K562 (cell line): ENCODE data around the gene IGSF21. TPM values are rescaled to one million over a fixed set of nuclear protein-coding genes. Genes with fewer than 3 reads are reported as not detected.

ENCODE experiments used
- ATAC-seq: fragments of 200-7000 bp; cut with Tn5 transposase; 3 replicates; pipeline ENCODE4 v1.9.1; 2020; ENCODE audit warnings: moderate library complexity
- BruUV-seq: library from RNA; stranded (reverse); fragments of 400-500 nt; replicated peaks from 2 replicates; lab custom pipeline; 2021; lab: Mats Ljungman, UMichigan
- CTCF ChIA-PET: fragments of 300-600 bp; formaldehyde crosslinking; extraction: SDS; loops from one replicate; lab custom pipeline; 2021; ENCODE audit warnings: low intra/inter-chr PET ratio; lab: Yijun Ruan, JAX
- POLR2A ChIA-PET: fragments of 300-600, 350-650 bp; sonication (Branson Sonifier 250); formaldehyde crosslinking; extraction: SDS; loops from one replicate; lab custom pipeline; 2021; ENCODE audit warnings: antibody characterized with exemption, inconsistent platforms; lab: Yijun Ruan, JAX
- DNase-seq, 4 experiments: peaks; one replicate each; pipeline versions ENCODE4 v3.0.0 to v3.0.0-alpha.2; 2011 to 2018; ENCODE audit warnings: low spot score in 3 of 4, mixed read lengths in 3 of 4; ENCODE audit errors: extremely low read depth in 1 of 4
- FAIRE-seq: peaks from 2 replicates; lab custom pipeline; 2011; peaks lifted over from hg19 to GRCh38; lab: Jason Lieb, UNC
- H2AFZ ChIP-seq: 2 replicates; pipeline ENCODE4 v1.6.0; 2011; ENCODE audit warnings: low read depth, low read length, control low read depth, inconsistent platforms
- H3K27ac ChIP-seq: fragments of 200-600 bp; 3 replicates; pipeline ENCODE4 v1.8.0; 2011; ENCODE audit warnings: low read depth, mild to moderate bottlenecking, control low read depth, inconsistent platforms, low read length, moderate library complexity, mixed read lengths; ENCODE audit errors: extremely low read depth
- H3K27me3 ChIP-seq, 2 experiments: fragments of 300-600 bp in 1 of 2; 2 replicates in 1 of 2; 3 replicates in 1 of 2; pipeline versions ENCODE4 v1.6.0 to v1.8.0; 2011; ENCODE audit warnings: inconsistent platforms in 2 of 2, low read length in 2 of 2, mild to moderate bottlenecking in 1 of 2, mixed read lengths in 1 of 2, moderate library complexity in 1 of 2; ENCODE audit not compliant: control insufficient read depth in 2 of 2, insufficient read depth in 2 of 2
- H3K36me3 ChIP-seq: fragments of 300-600 bp; 3 replicates; pipeline ENCODE4 v1.8.0; 2011; ENCODE audit warnings: mild to moderate bottlenecking, low read length, inconsistent platforms; ENCODE audit not compliant: control insufficient read depth, insufficient read depth
- H3K4me1 ChIP-seq, 2 experiments: fragments of 200-600 bp in 1 of 2; replicated peaks in 1 of 2; 2 replicates in 1 of 2; 3 replicates in 1 of 2; pipeline versions ENCODE4 v1.5.1 to v1.8.0; 2011; ENCODE audit warnings: inconsistent platforms in 2 of 2, low read length in 2 of 2, mild to moderate bottlenecking in 1 of 2, mixed read lengths in 1 of 2, moderate library complexity in 1 of 2; ENCODE audit not compliant: control insufficient read depth in 2 of 2, insufficient read depth in 2 of 2
- H3K4me2 ChIP-seq: 2 replicates; pipeline ENCODE4 v1.6.1; 2011; ENCODE audit warnings: low read length, control low read depth, inconsistent platforms, mixed read lengths; ENCODE audit not compliant: insufficient read depth
- H3K4me3 ChIP-seq: fragments of 200-600 bp; sonication (generic), shearing (Covaris generic); 2 replicates; pipeline ENCODE4 v1.5.1; 2016; ENCODE audit warnings: control low read depth, inconsistent platforms
- H3K79me2 ChIP-seq: fragments of 200-600 bp; 3 replicates; pipeline ENCODE4 v1.8.0; 2011; ENCODE audit warnings: low read length, inconsistent platforms; ENCODE audit not compliant: control insufficient read depth, insufficient read depth
- H3K9ac ChIP-seq, 2 experiments: 2 replicates each; pipeline versions ENCODE4 v1.6.0 to v1.6.1; 2011; ENCODE audit warnings: low read depth in 2 of 2, low read length in 2 of 2, control low read depth in 1 of 2, inconsistent platforms in 1 of 2, mild to moderate bottlenecking in 1 of 2, mixed read lengths in 1 of 2; ENCODE audit not compliant: insufficient read depth in 1 of 2
- H3K9me1 ChIP-seq: one replicate; pipeline ENCODE4 v1.6.0; 2011; ENCODE audit warnings: inconsistent platforms, mild to moderate bottlenecking, low read length, moderate library complexity; ENCODE audit not compliant: control insufficient read depth, insufficient read depth
- H3K9me3 ChIP-seq: replicated peaks from 2 replicates; pipeline ENCODE4 v1.5.1; 2011; ENCODE audit warnings: low read depth, low read length, inconsistent platforms; ENCODE audit not compliant: control insufficient read depth, insufficient read depth
- H4K20me1 ChIP-seq: replicated peaks from 2 replicates; pipeline ENCODE4 v1.6.1; 2011; ENCODE audit warnings: low read length, inconsistent platforms, mixed read lengths; ENCODE audit not compliant: control insufficient read depth, insufficient read depth
- C11orf30 ChIP-seq: fragments of 450-650 bp; IDR thresholded peaks from 2 replicates; pipeline ENCODE4 v1.6.1; 2016; ENCODE audit warnings: low read depth, mild to moderate bottlenecking
- CBFA2T2 ChIP-seq: fragments of 450-650 bp; conservative IDR thresholded peaks from 2 replicates; pipeline ENCODE4 v1.6.1; 2017; ENCODE audit warnings: mild to moderate bottlenecking
- CHD4 ChIP-seq: fragments of 200-600 bp; sonication (generic); IDR thresholded peaks from 3 replicates; pipeline ENCODE4 v1.6.1; 2012; ENCODE audit warnings: low read depth, mild to moderate bottlenecking, mixed read lengths, low read length, inconsistent platforms; ENCODE audit not compliant: insufficient read depth, insufficient replicate concordance, poor library complexity, severe bottlenecking
- CREBBP ChIP-seq: IDR thresholded peaks from one replicate; pipeline ENCODE4 v1.6.1; 2012; ENCODE audit warnings: low read depth, mild to moderate bottlenecking, control low read depth, inconsistent platforms, low read length
- ELK1 ChIP-seq: sonication (generic); formaldehyde crosslinking; IDR thresholded peaks from 2 replicates; pipeline ENCODE4 v1.8.1; 2022; ENCODE audit warnings: missing genetic modification reagents
- GABPB1 ChIP-seq: sonication (generic); formaldehyde crosslinking; IDR thresholded peaks from 2 replicates; pipeline ENCODE4 v1.8.0; 2022; ENCODE audit warnings: mild to moderate bottlenecking, missing genetic modification reagents
- HDAC3 ChIP-seq: fragments of 450-650 bp; IDR thresholded peaks from 2 replicates; pipeline ENCODE4 v1.6.1; 2018; ENCODE audit warnings: borderline replicate concordance, mild to moderate bottlenecking, moderate library complexity; ENCODE audit not compliant: partially characterized antibody
- PCBP1 ChIP-seq: fragments of 200-400 bp; formaldehyde crosslinking; IDR thresholded peaks from 2 replicates; pipeline ENCODE4 v1.6.1; 2018; ENCODE audit warnings: mild to moderate bottlenecking, low read depth, low read length; ENCODE audit not compliant: poor library complexity, severe bottlenecking
- RB1 ChIP-seq: fragments of 450-650 bp; IDR thresholded peaks from 2 replicates; pipeline ENCODE4 v1.6.1; 2017; ENCODE audit warnings: low read depth, mild to moderate bottlenecking
- RREB1 ChIP-seq: fragments of 250-450 bp; sonication (Bioruptor Pico); IDR thresholded peaks from 2 replicates; pipeline ENCODE4 v1.4.0; 2020
- SPI1 ChIP-seq: IDR thresholded peaks from 2 replicates; pipeline ENCODE4 v1.6.1; 2011; ENCODE audit warnings: low read depth, low read length, control low read depth, borderline replicate concordance
- ZBTB5 ChIP-seq: fragments of 450-650 bp; IDR thresholded peaks from 2 replicates; pipeline ENCODE4 v1.6.1; 2017; ENCODE audit warnings: antibody characterized with exemption
- WGBS: fragments of 100-300 bp; shearing (Covaris generic); methylation state at CpG from one replicate; pipeline ENCODE4 v1.1.6; 2016; ENCODE audit warnings: low coverage, mixed read lengths; ENCODE audit not compliant: insufficient coverage; ENCODE audit errors: missing lambda C conversion rate; 5-methylcytosine and 5-hydroxymethylcytosine counted together
- in situ Hi-C: fragments of 300-500 bp; cut with MboI; formaldehyde crosslinking; loops from 4 replicates; pipeline ENCODE4 v1.15.0; 2018; ENCODE audit warnings: inconsistent platforms, mixed read lengths
- intact Hi-C: fragments of 100-400 bp; cut with micrococcal nuclease; formaldehyde crosslinking; loops from 2 replicates; pipeline ENCODE4 v1.14.2; 2022
- polyA plus RNA-seq, 8 experiments: library from polyadenylated mRNA; depleted of rRNA in 4 of 8; stranded (reverse) in 5 of 8; unstranded in 3 of 8; fragments of >200 nt; fragmentation: Nextera tagmentation in 2 of 8; fragmentation: Illumina TruSeq in 1 of 8; extraction: Ambion mirVana in 2 of 8; extraction: Trizol in 1 of 8; gene quantifications; 2 replicates each; pipeline versions ENCODE4 v1.2.1 to v1.2.3, GENCODE V29; 2011 to 2014; ENCODE audit warnings: inconsistent platforms in 1 of 8, missing spikeins in 1 of 8
- total RNA-seq, 7 experiments: library from RNA; depleted of rRNA in 6 of 7; stranded (reverse); fragments of >200 nt in 6 of 7; fragmentation: Illumina TruSeq in 2 of 7; extraction: Trizol in 2 of 7; gene quantifications; 2 replicates each; pipeline versions ENCODE4 v1.2.1 to v1.2.3, GENCODE V29; 2011 to 2021; ENCODE audit warnings: low replicate concordance in 1 of 7

IGSF21 gene
- total and polyA plus RNA-seq, 9 of the 15 experiments (the other 6 are each of a cell fraction or from before 2014, with no cell fraction given): not detected

- TF ChIP-seq ELK1 (CRISPR knock-in tag): no peak
- TF ChIP-seq, all 486 proteins: peak for 0
Observed at GRCh38 chr1:18146886-18147285, 39.3 kb downstream of the IGSF21 start (continued).

- Histone ChIP-seq H3K4me1 (no peaks in the 10 kb centered on the region), H4K20me1 (peaks cover 12% of the 10 kb centered on the region; the same call in 1 of the 2 replicates), H3K36me3 (no peaks in the 10 kb centered on the region), H3K79me2 (no peaks in the 10 kb centered on the region), H3K27me3 (peaks cover 9 to 56% of the 10 kb centered on the region in 2 experiments; a peak in 3 of 5 replicates), H2AFZ (no peak overlapping the region), H3K9me1 (no peaks in the 10 kb centered on the region), H3K4me3 (no peak overlapping the region), H3K27ac (no peak overlapping the region), H3K9me3 (no peaks in the 10 kb centered on the region), H3K4me2 (no peak overlapping the region), H3K9ac (no peak overlapping the region)
- TF ChIP-seq SPI1: no peak
- TF ChIP-seq PCBP1: no peak
- TF ChIP-seq C11orf30: no peak
- no peak for TF ChIP-seq CHD4
- no peak for TF ChIP-seq CREBBP
- TF ChIP-seq RB1: no peak
- no peak for TF ChIP-seq CBFA2T2
- TF ChIP-seq HDAC3: no peak
- TF ChIP-seq GABPB1 (CRISPR knock-in tag): no peak
- TF ChIP-seq ZBTB5: no peak
- TF ChIP-seq RREB1 (CRISPR knock-in tag): no peak
- ATAC-seq (no peak), DNase-seq (no peak), FAIRE-seq (no peak)
- ChIA-PET CTCF (no interaction called here), POLR2A (no interaction called here)
- BruUV-seq: no TSS peak
- 5% methylated on average over 3 of the region's 4 CpGs for WGBS
- intact Hi-C loops (no loop called here), in situ Hi-C loops (no loop called here)
Observed at GRCh38 chr1:18147672-18148071, 40.1 kb downstream of the IGSF21 start.
